ENCODE results near the gene GABARAPL1.

GRCh38 chr12:10189653-10190052, 23.0 kb upstream of the GABARAPL1 start:
- TF ChIP-seq EZH2phosphoT487 (IDR thresholded peaks at IDR 0.05; ENCODE audit: insufficient read depth, low read depth): no peak
- TF ChIP-seq EZH2 (IDR thresholded peaks at IDR 0.05; ENCODE audit: insufficient read depth, poor library complexity, severe bottlenecking): no peak

Measured in GM23248 (cell line).